Smooth muscle cell (in vitro differentiated cells): Measurements from ENCODE around the gene ADCK2. TPM values are rescaled to one million over a fixed set of nuclear protein-coding genes. Genes with fewer than 3 reads are reported as not detected.
"Not testable (repeated sequence)": the region's sequence is repeated elsewhere in the genome, so short reads cannot be mapped to it uniquely, and the experiment has no call there.

ENCODE experiments used
- DNase-seq: peaks from one replicate; lab custom pipeline; 2025; ENCODE audit not compliant: unreplicated experiment; lab: John Stamatoyannopoulos, UW
- H2AFZ ChIP-seq: fragments of 200-600 bp; sonication (generic); 2 replicates; pipeline ENCODE4 v1.6.0; 2016; ENCODE audit warnings: antibody characterized with exemption, low read depth, mild to moderate bottlenecking
- H3F3A ChIP-seq: fragments of 200-600 bp; sonication (generic); 2 replicates; pipeline ENCODE4 v1.6.0; 2017; ENCODE audit warnings: antibody characterized with exemption, low read depth
- H3K27ac ChIP-seq: fragments of 200-600 bp; sonication (generic); 2 replicates; pipeline ENCODE4 v1.5.1; 2016; ENCODE audit warnings: low read depth, mild to moderate bottlenecking
- H3K27me3 ChIP-seq: fragments of 200-600 bp; sonication (generic); 2 replicates; pipeline ENCODE4 v1.6.1; 2016; ENCODE audit warnings: low read depth, mild to moderate bottlenecking
- H3K36me3 ChIP-seq: fragments of 200-600 bp; sonication (generic); 2 replicates; pipeline ENCODE4 v1.5.1; 2016; ENCODE audit warnings: low read depth
- H3K4me1 ChIP-seq: fragments of 200-600 bp; sonication (generic); 2 replicates; pipeline ENCODE4 v1.5.1; 2016; ENCODE audit warnings: low read depth
- H3K4me2 ChIP-seq: fragments of 200-600 bp; sonication (generic); 2 replicates; pipeline ENCODE4 v1.6.0; 2016; ENCODE audit warnings: mild to moderate bottlenecking
- H3K4me3 ChIP-seq: fragments of 200-600 bp; sonication (generic); 2 replicates; pipeline ENCODE4 v1.5.1; 2016; ENCODE audit warnings: mild to moderate bottlenecking
- H3K79me2 ChIP-seq: fragments of 200-600 bp; sonication (generic); 2 replicates; pipeline ENCODE4 v1.6.0; 2016; ENCODE audit warnings: low read depth, mild to moderate bottlenecking
- H3K9ac ChIP-seq: fragments of 200-600 bp; sonication (generic); 2 replicates; pipeline ENCODE4 v1.6.0; 2016; ENCODE audit warnings: low read depth
- H3K9me3 ChIP-seq: fragments of 200-600 bp; sonication (generic); replicated peaks from 2 replicates; pipeline ENCODE4 v1.5.1; 2016; ENCODE audit warnings: low read depth
- H4K20me1 ChIP-seq: fragments of 200-600 bp; sonication (generic); 2 replicates; pipeline ENCODE4 v1.6.0; 2016; ENCODE audit warnings: low read depth
- CTCF ChIP-seq: fragments of 200-600 bp; sonication (generic); IDR thresholded peaks from 2 replicates; pipeline ENCODE4 v1.5.1; 2017; ENCODE audit warnings: borderline replicate concordance, mild to moderate bottlenecking, antibody characterized with exemption; ENCODE audit not compliant: insufficient read depth, poor library complexity, severe bottlenecking
- WGBS: methylation state at CpG from one replicate; pipeline ENCODE4 v1.1.7; 2016; ENCODE audit warnings: low lambda C conversion rate; 5-methylcytosine and 5-hydroxymethylcytosine counted together
- polyA plus RNA-seq: library from polyadenylated mRNA; unstranded; fragments of >200 nt; fragmentation: Nextera tagmentation; extraction: Ambion mirVana; gene quantifications from 2 replicates; pipeline ENCODE4 v1.2.1, GENCODE V29; 2016
- total RNA-seq: library from RNA; depleted of rRNA; stranded (reverse); fragments of >200 nt; gene quantifications from 2 replicates; pipeline ENCODE4 v1.2.3, GENCODE V29; 2014

Gene ADCK2
- total and polyA plus RNA-seq, 2 experiments from 2014 or later, result 8.0 to 10.5 TPM

- Histone ChIP-seq H3K9ac (no peak overlapping the region), H3K9me3 (no peaks in the 10 kb centered on the region), H3F3A (no peaks in the 10 kb centered on the region), H2AFZ (no peak overlapping the region), H3K4me1 (no peaks in the 10 kb centered on the region), H3K79me2 (no peaks in the 10 kb centered on the region), H4K20me1 (no peaks in the 10 kb centered on the region), H3K36me3 (no peaks in the 10 kb centered on the region), H3K4me2 (no peak overlapping the region), H3K4me3 (no peak overlapping the region), H3K27me3 (no peaks in the 10 kb centered on the region), H3K27ac (no peak overlapping the region)
- TF ChIP-seq CTCF, result no peak
- no peak for DNase-seq
- 86% methylated on average over 8 of the region's 8 CpGs for WGBS
Measured at GRCh38 chr7:140659856-140660255, 12.9 kb upstream of the ADCK2 start.

- H3K4me2 ChIP-seq, result no peak overlapping the region
- H3K36me3 ChIP-seq, result no peaks in the 10 kb centered on the region
- H3K27ac ChIP-seq, result no peak overlapping the region
- 85% methylated on average over 2 of the region's 2 CpGs for WGBS
- H3K9ac ChIP-seq, result no peak overlapping the region
- H3K4me1 ChIP-seq, result no peaks in the 10 kb centered on the region
- DNase-seq, result no peak
- H3K9me3 ChIP-seq, result no peaks in the 10 kb centered on the region
- no peaks in the 10 kb centered on the region for H3K79me2 ChIP-seq
- no peak overlapping the region for H3K4me3 ChIP-seq
- no peaks in the 10 kb centered on the region for H4K20me1 ChIP-seq
- no peak overlapping the region for H2AFZ ChIP-seq
- no peak for TF ChIP-seq CTCF
- H3F3A ChIP-seq, result no peaks in the 10 kb centered on the region
- H3K27me3 ChIP-seq, result peaks cover 7% of the 10 kb centered on the region
Measured at GRCh38 chr7:140661124-140661523, 11.6 kb upstream of the ADCK2 start.

- H3K4me2 ChIP-seq, H4K20me1 ChIP-seq, H3F3A ChIP-seq, H3K9ac ChIP-seq, H3K27ac ChIP-seq, H3K9me3 ChIP-seq, H3K27me3 ChIP-seq, H3K4me3 ChIP-seq, DNase-seq, H3K4me1 ChIP-seq, H3K36me3 ChIP-seq, H3K79me2 ChIP-seq, H2AFZ ChIP-seq: not testable (repeated sequence)
- WGBS, result 100% methylated on average over 1 of the region's 2 CpGs
Measured at GRCh38 chr7:140662938-140663337, 9.8 kb upstream of the ADCK2 start.

GRCh38 chr7:140667476-140667875 lies 5.3 kb upstream of the ADCK2 start:
- no peak for TF ChIP-seq CTCF
- WGBS, result 92% methylated on average over 1 of the region's 1 CpG
- H3K4me1 ChIP-seq, result no peaks in the 10 kb centered on the region
- no peaks in the 10 kb centered on the region for H3K9me3 ChIP-seq
- H2AFZ ChIP-seq, result no peak overlapping the region
- DNase-seq, result no peak
- H3K4me3 ChIP-seq, result no peak overlapping the region
- no peaks in the 10 kb centered on the region for H3F3A ChIP-seq
- peaks cover 7% of the 10 kb centered on the region for H3K27me3 ChIP-seq
- no peaks in the 10 kb centered on the region for H4K20me1 ChIP-seq
- no peaks in the 10 kb centered on the region for H3K79me2 ChIP-seq
- no peak overlapping the region for H3K4me2 ChIP-seq
- H3K9ac ChIP-seq, result no peak overlapping the region
- no peak overlapping the region for H3K27ac ChIP-seq
- no peaks in the 10 kb centered on the region for H3K36me3 ChIP-seq
